Stromal cell of bone marrow (primary cell): Measurements from ENCODE around the gene EXOC6.

Experiments used
- DNase-seq: peaks from one replicate; pipeline ENCODE4 v3.0.0-alpha.2; 2012; ENCODE audit warnings: low read depth

Gene EXOC6

DNA sequence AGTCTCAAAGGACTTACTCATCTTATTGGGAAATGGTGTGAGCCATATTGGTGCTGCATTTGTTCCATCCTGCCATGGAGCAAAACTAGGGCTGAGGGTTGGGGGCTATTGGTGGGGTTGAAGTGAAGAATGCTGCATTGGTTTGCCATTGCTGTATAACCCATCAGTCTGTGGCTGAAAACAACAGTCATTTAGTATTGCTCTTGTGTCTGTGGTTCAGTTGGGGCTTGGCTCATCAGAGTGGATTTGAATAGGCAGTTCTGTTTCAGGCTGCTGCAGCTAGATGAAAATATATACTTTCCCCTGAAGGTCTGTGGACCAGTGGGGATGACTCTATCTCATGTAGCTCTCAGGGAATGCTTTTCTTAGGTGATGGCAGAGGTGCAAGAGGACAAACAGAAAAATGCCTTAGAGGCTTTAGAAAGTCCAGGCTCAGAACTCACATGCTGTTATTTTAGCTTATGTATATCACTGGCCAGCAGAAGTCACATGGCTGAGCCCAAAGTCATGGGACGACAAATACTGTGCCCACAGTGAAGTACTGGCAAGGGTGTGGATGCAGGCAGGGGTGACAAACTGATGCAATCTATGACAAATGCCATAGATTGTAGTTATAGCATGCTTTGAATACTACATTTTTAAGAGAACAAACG, 15.2 kb upstream of the EXOC6 start:
- DNase-seq, result no peak

- DNase-seq, result no peak
These were observed 14.0 kb upstream of the EXOC6 start for GRCh38 chr10:92834331-92834730.

GRCh38 chr10:92834986-92835385, 13.3 kb upstream of the EXOC6 start:
- no peak for DNase-seq

GRCh38 chr10:92837456-92837855, 10.9 kb upstream of the EXOC6 start:
- DNase-seq, result no peak

GRCh38 chr10:92839191-92840085, 8.9 kb upstream of the EXOC6 start:
- no peak for DNase-seq

- no peak for DNase-seq
These were observed 3.6 kb upstream of the EXOC6 start for GRCh38 chr10:92844746-92845145.

DNA sequence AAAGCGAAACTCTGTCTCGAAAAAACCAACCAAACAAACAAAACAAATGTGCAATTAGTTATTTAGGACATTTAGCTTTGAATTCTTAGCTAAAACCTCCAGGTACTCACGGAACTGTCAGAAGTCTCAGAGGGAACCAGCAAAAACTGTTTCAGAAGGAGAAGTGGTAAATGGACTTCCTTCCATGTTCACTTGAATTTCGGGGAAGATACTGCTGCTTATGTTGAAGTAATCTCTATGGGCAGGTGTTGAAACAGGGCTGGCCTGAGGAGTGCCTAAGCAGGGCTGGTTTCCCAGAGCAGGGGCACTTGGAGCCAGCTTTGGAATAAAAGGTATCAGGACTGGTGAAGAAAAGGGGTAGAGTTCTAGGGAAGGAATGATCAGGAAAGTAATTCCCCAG, 2.4 kb upstream of the EXOC6 start:
- DNase-seq, result no peak

GRCh38 chr10:92846344-92846743, 2.0 kb upstream of the EXOC6 start:
- no peak for DNase-seq

DNA sequence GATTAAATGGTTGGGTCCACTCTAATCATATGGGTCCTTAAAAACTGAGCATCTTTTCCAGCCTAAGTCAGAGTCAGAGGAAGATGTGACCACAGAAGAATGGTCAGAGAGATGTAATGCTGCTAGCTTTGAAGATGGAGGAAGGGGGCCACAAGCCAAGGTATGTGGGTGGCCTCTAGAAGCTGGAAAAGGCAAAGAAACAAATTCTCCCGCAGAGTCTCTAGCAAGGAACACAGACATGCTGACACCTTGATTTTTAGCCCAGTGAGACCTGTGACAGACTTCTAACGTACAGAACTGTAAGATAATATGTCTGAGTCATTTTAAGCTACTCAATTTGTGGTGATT, 1.5 kb upstream of the EXOC6 start:
- no peak for DNase-seq

- no peak for DNase-seq
These were observed 987 bp upstream of the EXOC6 start for GRCh38 chr10:92847202-92847864.

DNA sequence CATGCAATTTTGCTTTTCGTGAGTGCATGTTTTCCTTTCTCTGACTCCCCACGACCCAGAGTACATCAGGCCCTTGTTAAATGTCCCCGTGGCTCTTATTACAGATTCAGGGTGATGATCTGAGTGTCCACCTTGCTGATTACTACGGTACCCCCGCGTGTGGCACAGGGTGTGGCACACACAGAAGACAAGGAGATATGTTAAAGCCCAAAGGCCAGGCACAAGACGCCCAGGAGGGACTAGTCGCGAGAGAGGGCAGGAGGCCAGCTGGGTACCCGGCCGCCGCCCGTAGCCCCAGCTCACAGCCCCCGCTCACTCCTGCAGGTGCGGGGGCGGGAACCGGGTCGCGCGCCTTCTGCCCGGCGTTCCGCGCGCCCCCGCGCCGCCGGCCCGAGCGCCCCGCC, 281 bp upstream of the EXOC6 start:
- no peak for DNase-seq

DNA sequence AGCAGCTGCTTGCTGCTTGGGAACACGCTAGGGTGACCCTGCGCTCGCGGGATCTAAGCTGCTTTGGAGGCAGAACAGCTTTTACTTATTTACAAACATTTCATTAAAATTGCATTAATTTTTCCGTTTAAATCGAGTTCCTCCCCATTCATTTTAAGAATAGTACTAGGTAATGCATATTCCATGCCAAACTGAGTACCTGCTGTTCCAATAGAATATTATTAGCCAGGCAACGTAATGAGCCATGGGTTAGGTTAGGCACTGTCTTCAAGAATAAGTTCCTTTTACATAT, 860 bp downstream of the EXOC6 start:
- DNase-seq, result no peak

DNA sequence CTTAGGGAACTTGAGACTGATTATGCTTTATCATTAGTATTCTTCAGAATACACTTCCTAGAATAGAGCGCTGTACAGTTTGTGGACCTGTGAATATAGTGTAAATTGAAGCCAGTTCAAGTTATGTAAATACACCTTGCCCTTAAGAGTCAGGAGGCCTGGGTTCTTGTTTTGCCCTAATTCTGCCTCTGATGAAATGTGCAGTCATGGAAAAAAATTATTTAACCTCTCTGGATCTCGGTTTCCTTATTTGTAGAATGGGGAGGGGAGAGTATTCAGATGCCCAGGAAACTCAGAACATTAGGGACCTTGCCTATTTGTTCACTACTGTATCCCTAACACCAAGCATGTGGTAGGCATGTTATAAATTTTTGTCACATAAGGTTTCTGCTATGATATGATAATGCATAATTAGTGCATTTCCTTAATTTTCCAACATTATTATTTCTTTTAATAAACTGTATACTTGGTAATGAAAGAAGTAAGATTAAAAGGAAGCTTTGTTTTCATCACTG, 1.3 kb downstream of the EXOC6 start:
- DNase-seq, result no peak

DNA sequence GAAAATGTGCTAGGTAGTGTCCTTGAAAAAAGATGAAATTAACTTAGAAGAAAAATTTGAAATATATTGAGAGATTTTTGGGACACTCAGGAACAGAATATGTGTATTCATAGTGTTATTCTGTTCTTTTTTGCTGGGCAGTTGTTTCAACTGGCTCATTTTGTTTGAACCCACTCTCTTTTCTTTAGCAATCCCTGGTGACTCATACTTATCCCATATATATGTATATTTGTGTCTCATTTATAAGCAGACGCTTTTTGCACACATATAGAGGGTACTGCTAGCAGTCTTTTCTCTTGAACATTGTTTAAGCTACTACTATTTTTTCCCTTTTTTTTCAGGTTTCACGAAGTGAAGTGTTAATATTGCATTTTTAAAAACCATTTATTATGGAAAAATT, 1.9 kb downstream of the EXOC6 start:
- DNase-seq, result no peak

GRCh38 chr10:92851003-92851402, 2.7 kb downstream of the EXOC6 start:
- no peak for DNase-seq

DNA sequence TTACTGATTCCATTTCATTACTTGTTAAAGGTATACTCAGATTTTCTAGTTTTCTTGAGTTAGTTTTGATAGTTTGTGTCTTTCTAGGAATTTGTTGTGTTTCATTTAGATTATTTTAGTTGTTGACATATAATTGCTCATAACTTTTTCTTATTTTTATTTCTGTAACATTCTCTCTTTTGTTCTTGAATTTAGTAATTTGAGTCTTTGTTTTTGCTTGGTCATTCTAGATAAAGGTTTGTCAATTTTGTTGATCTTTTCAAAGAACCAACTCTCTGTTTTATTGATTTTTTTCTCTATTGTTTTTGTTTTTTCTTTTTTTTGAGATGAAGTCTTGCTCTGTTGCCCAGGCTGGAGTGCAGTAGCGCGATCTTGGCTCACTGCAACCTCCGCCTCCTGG, 7.2 kb downstream of the EXOC6 start:
- DNase-seq, result no peak

DNA sequence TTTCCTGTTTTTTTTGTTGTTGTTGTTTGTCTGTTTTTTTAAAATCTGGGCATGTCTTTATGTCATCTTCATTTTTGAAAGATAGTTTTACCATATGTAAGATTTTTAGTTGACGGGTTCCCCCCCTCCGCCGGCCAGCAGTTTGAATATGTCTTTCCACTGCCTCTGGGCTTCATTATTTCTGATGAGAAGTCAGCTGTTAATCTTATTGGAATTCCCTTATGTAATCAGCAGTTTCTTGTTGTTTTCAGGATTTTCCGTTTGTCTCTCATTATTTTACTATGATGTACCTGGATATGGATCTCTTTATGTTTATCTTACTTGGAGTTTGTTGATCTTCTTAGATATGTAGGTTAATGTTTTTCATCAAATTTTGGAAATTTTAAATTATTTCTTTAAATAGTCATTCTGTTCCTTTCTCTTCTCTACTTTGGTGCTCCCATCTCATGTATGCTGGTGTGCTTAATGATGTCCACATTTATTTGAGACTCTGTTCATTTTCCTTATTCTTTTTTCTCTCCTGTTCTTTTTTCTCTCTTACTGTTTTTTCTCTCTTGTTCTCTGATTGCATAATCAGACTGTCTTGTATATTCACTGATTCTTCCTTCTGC, 9.7 kb downstream of the EXOC6 start:
- no peak for DNase-seq

DNA sequence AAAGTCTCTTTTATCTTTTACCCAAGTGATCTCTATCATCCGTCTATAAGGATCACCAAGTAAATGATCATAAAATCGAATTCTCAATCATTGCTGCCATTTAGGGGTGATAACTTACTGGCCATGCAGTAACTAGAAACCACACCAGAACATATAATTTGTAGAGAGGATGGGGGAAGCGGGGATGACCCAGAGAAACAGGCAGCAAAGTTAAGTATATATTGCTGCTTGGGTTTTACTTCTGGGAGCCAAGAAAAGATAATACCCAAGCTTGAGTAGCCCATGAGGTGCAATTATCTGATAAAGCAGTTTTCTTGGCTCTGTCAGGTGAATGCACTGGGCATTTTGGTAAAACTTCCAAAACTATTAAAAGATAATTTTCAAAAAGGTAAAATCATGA, 18.9 kb downstream of the EXOC6 start:
- DNase-seq, result no peak

GRCh38 chr10:92868036-92868435, 19.7 kb downstream of the EXOC6 start:
- no peak for DNase-seq

- DNase-seq, result no peak
These were observed 20.2 kb downstream of the EXOC6 start for GRCh38 chr10:92868557-92868956.

DNA sequence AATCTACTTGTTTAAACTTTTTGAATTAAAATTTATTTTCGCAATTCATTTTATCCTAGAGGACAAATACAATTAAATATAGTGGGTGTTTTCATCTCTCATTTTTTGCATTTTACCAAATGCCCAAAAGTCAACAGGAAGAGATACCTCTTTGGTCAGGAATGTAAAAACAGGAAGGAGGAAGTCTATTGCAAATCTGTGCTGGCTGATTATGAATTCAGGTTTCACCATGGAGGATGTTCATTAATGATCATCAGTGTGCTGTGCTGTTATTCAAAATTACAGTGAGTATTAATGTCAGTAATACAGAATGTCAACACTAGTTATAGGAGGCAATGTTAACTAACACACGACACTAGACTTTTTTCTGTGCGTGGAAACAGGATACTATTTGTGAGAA, 24.7 kb downstream of the EXOC6 start:
- no peak for DNase-seq

GRCh38 chr10:92876509-92877036, 28.3 kb downstream of the EXOC6 start:
- DNase-seq, result no peak
